Endothelial cell of umbilical vein (primary cell): Measurements from ENCODE around the gene MFAP2.

Experiments
- EZH2 ChIP-seq: IDR thresholded peaks from 2 replicates; pipeline ENCODE4 v1.6.1; 2012; ENCODE audit warnings: borderline replicate concordance, low read depth, mild to moderate bottlenecking, moderate library complexity, low read length, inconsistent platforms; ENCODE audit not compliant: severe bottlenecking
- FOS ChIP-seq: IDR thresholded peaks from 2 replicates; pipeline ENCODE4 v1.6.1; 2011; ENCODE audit warnings: mild to moderate bottlenecking, low read length, moderate library complexity, borderline replicate concordance; ENCODE audit not compliant: insufficient read depth
- JUN ChIP-seq: IDR thresholded peaks from 2 replicates; pipeline ENCODE4 v1.6.1; 2011; ENCODE audit warnings: borderline replicate concordance, low read depth; ENCODE audit not compliant: insufficient read length, insufficient read depth
- MYC ChIP-seq: IDR thresholded peaks from one replicate; pipeline ENCODE4 v1.6.1; 2011; ENCODE audit warnings: mild to moderate bottlenecking, low read depth, low read length
- POLR2A ChIP-seq: IDR thresholded peaks from 2 replicates; pipeline ENCODE4 v1.6.1; 2012; ENCODE audit warnings: low read depth, mild to moderate bottlenecking, control low read depth, low read length
- POLR2AphosphoS5 ChIP-seq: IDR thresholded peaks from 2 replicates; pipeline ENCODE4 v1.6.1; 2012; ENCODE audit warnings: low read depth, mild to moderate bottlenecking, control low read depth, low read length, moderate library complexity; ENCODE audit not compliant: insufficient read depth
- TF ChIP-seq, protein P1 (sequence below), 2 donors: IDR thresholded peaks; 1 replicate in 1 of 2; 2 replicates in 1 of 2; pipeline ENCODE4 v1.5.1; 2011; ENCODE audit warnings: low read length in 2 of 2, mild to moderate bottlenecking in 2 of 2, moderate library complexity in 2 of 2, control low read depth in 1 of 2, inconsistent platforms in 1 of 2, low read depth in 1 of 2; ENCODE audit not compliant: insufficient read depth in 1 of 2; ENCODE audit errors: extremely low read depth in 1 of 2
- TF ChIP-seq, protein P2 (sequence below): IDR thresholded peaks from 2 replicates; pipeline ENCODE4 v1.6.1; 2011; ENCODE audit not compliant: insufficient read depth, insufficient read length

- TF ChIP-seq, protein P1, sequence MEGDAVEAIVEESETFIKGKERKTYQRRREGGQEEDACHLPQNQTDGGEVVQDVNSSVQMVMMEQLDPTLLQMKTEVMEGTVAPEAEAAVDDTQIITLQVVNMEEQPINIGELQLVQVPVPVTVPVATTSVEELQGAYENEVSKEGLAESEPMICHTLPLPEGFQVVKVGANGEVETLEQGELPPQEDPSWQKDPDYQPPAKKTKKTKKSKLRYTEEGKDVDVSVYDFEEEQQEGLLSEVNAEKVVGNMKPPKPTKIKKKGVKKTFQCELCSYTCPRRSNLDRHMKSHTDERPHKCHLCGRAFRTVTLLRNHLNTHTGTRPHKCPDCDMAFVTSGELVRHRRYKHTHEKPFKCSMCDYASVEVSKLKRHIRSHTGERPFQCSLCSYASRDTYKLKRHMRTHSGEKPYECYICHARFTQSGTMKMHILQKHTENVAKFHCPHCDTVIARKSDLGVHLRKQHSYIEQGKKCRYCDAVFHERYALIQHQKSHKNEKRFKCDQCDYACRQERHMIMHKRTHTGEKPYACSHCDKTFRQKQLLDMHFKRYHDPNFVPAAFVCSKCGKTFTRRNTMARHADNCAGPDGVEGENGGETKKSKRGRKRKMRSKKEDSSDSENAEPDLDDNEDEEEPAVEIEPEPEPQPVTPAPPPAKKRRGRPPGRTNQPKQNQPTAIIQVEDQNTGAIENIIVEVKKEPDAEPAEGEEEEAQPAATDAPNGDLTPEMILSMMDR (IDR thresholded peaks at IDR 0.05; ENCODE audit: extremely low read depth in 1 of 2, insufficient read depth in 1 of 2, low read depth in 1 of 2, low read length in 2 of 2) = no peak
- no peak for TF ChIP-seq POLR2A
- no peak for TF ChIP-seq POLR2AphosphoS5
- TF ChIP-seq FOS = no peak
- TF ChIP-seq EZH2 = no peak
- TF ChIP-seq, protein P2, sequence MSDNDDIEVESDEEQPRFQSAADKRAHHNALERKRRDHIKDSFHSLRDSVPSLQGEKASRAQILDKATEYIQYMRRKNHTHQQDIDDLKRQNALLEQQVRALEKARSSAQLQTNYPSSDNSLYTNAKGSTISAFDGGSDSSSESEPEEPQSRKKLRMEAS = no peak
- TF ChIP-seq MYC = no peak
- TF ChIP-seq JUN = no peak
These were observed 33.3 kb upstream of the MFAP2 start for GRCh38 chr1:17013491-17014320.
